Trophoblast cell (in vitro differentiated cells and primary cell): ENCODE measurements around the gene COX5A.

Experiments
- DNase-seq, 2 donors: peaks; one replicate each; pipeline ENCODE4 v3.0.0-alpha.2; 2016
- H2AFZ ChIP-seq: 2 replicates; pipeline ENCODE4 v1.6.1; 2013; ENCODE audit warnings: low read length, moderate library complexity, mild to moderate bottlenecking; ENCODE audit not compliant: insufficient read depth, poor library complexity
- H2AK5ac ChIP-seq: 2 replicates; pipeline ENCODE4 v1.6.1; 2013; ENCODE audit warnings: mild to moderate bottlenecking, low read length
- H2BK120ac ChIP-seq: 2 replicates; pipeline ENCODE4 v1.6.1; 2013; ENCODE audit warnings: low read length, mild to moderate bottlenecking, moderate library complexity; ENCODE audit not compliant: insufficient read depth, poor library complexity
- H2BK12ac ChIP-seq: 2 replicates; pipeline ENCODE4 v1.6.1; 2013; ENCODE audit warnings: mild to moderate bottlenecking, low read length, moderate library complexity
- H2BK5ac ChIP-seq: 2 replicates; pipeline ENCODE4 v1.6.1; 2013; ENCODE audit warnings: low read length, low read depth, moderate library complexity, mild to moderate bottlenecking; ENCODE audit not compliant: poor library complexity
- H3K14ac ChIP-seq: 2 replicates; pipeline ENCODE4 v1.6.1; 2013; ENCODE audit warnings: mild to moderate bottlenecking, low read length
- H3K18ac ChIP-seq: 2 replicates; pipeline ENCODE4 v1.6.1; 2013; ENCODE audit warnings: mild to moderate bottlenecking, low read length
- H3K23ac ChIP-seq: 2 replicates; pipeline ENCODE4 v1.6.1; 2013; ENCODE audit warnings: low read length
- H3K27ac ChIP-seq: 2 replicates; pipeline ENCODE4 v1.5.1; 2013; ENCODE audit warnings: low read depth, mild to moderate bottlenecking, inconsistent platforms, low read length, moderate library complexity
- H3K27me3 ChIP-seq: 2 replicates; pipeline ENCODE4 v1.6.1; 2013; ENCODE audit warnings: inconsistent platforms, mild to moderate bottlenecking, low read length, moderate library complexity; ENCODE audit not compliant: insufficient read depth
- H3K36me3 ChIP-seq, 2 experiments: 1 replicate in 1 of 2; 2 replicates in 1 of 2; pipeline ENCODE4 v1.6.1; 2013; ENCODE audit warnings: low read length in 2 of 2, mild to moderate bottlenecking in 2 of 2, moderate library complexity in 1 of 2; ENCODE audit not compliant: insufficient read depth in 2 of 2, control insufficient read depth in 1 of 2
- H3K4ac ChIP-seq: 2 replicates; pipeline ENCODE4 v1.6.1; 2013; ENCODE audit warnings: low read depth, mild to moderate bottlenecking, low read length, moderate library complexity
- H3K4me1 ChIP-seq, 2 experiments: 1 replicate in 1 of 2; 2 replicates in 1 of 2; pipeline ENCODE4 v1.6.1; 2013; ENCODE audit warnings: low read length in 2 of 2, mild to moderate bottlenecking in 2 of 2, moderate library complexity in 1 of 2; ENCODE audit not compliant: insufficient read depth in 2 of 2, control insufficient read depth in 1 of 2
- H3K4me2 ChIP-seq: 2 replicates; pipeline ENCODE4 v1.6.1; 2013; ENCODE audit warnings: inconsistent platforms, mild to moderate bottlenecking, low read length, moderate library complexity
- H3K4me3 ChIP-seq: 2 replicates; pipeline ENCODE4 v1.5.1; 2013; ENCODE audit warnings: mild to moderate bottlenecking, low read depth, low read length, inconsistent platforms
- H3K79me1 ChIP-seq: one replicate; pipeline ENCODE4 v1.6.1; 2013; ENCODE audit warnings: low read length
- H3K79me2 ChIP-seq: 2 replicates; pipeline ENCODE4 v1.6.1; 2013; ENCODE audit warnings: low read length, mild to moderate bottlenecking; ENCODE audit not compliant: control insufficient read depth, insufficient read depth, poor library complexity
- H3K9ac ChIP-seq: 2 replicates; pipeline ENCODE4 v1.6.1; 2013; ENCODE audit warnings: mild to moderate bottlenecking, low read length
- H3K9me3 ChIP-seq: 2 replicates; pipeline ENCODE4 v1.6.1; 2013; ENCODE audit warnings: low read depth, mild to moderate bottlenecking, control low read depth, inconsistent platforms, low read length; ENCODE audit not compliant: insufficient read depth
- H4K12ac ChIP-seq: 2 replicates; pipeline ENCODE4 v1.6.1; 2013; ENCODE audit warnings: low read depth, mild to moderate bottlenecking, low read length, moderate library complexity
- H4K8ac ChIP-seq: 2 replicates; pipeline ENCODE4 v1.6.1; 2013; ENCODE audit warnings: low read depth, mild to moderate bottlenecking, low read length, moderate library complexity
- H4K91ac ChIP-seq: one replicate; pipeline ENCODE4 v1.6.1; 2013; ENCODE audit warnings: low read depth, mild to moderate bottlenecking, low read length, moderate library complexity
- WGBS: extraction: QIAGEN DNeasy Blood & Tissue Kit; methylation state at CpG from one replicate; pipeline ENCODE4 v1.1.7; 2013; ENCODE audit warnings: missing lambda C conversion rate; ENCODE audit not compliant: insufficient read length, insufficient coverage; ENCODE audit errors: extremely low coverage; 5-methylcytosine and 5-hydroxymethylcytosine counted together

COX5A gene

DNA sequence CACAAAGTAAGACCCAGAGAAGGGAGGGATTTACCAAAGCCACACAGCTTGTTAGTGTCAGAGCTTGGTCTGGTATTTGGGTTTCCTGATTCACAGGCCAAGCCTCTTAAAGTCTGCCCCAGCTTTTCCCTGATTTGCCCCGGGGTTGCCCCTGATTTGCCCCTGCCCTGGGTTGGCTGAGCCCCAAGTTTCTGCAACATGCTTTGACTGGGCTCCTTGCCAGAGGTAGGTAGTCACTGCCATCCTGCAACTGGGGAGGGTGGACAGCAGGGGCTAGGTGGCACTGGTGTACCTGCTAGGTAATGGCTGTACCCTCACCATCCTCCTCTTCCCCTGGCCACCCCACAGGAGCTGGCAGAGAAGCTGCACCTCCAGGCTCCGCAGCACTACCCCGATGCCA, 45.6 kb downstream of the COX5A start:
- Histone ChIP-seq H3K4ac (no peak overlapping the region), H2AFZ (no peak overlapping the region), H3K9me3 (no peaks in the 10 kb centered on the region), H3K79me1 (peaks cover 5% of the 10 kb centered on the region), H3K18ac (no peak overlapping the region), H4K8ac (no peak overlapping the region), H3K36me3 (peaks cover 22 to 33% of the 10 kb centered on the region in 2 experiments), H3K9ac (no peak overlapping the region), H3K14ac (no peak overlapping the region), H2AK5ac (no peak overlapping the region), H3K79me2 (peaks cover 5% of the 10 kb centered on the region), H3K27me3 (no peaks in the 10 kb centered on the region), H3K4me1 (peaks cover 7 to 11% of the 10 kb centered on the region in 2 experiments), H3K4me2 (no peak overlapping the region), H3K23ac (no peak overlapping the region), H4K12ac (no peak overlapping the region), H3K4me3 (no peak overlapping the region), H4K91ac (no peak overlapping the region), H3K27ac (no peak overlapping the region), H2BK120ac (no peak overlapping the region), H2BK12ac (no peak overlapping the region), H2BK5ac (no peak overlapping the region)
- WGBS: no CpG with 5 or more reads among the region's 3 CpGs
- no peak for DNase-seq

DNA sequence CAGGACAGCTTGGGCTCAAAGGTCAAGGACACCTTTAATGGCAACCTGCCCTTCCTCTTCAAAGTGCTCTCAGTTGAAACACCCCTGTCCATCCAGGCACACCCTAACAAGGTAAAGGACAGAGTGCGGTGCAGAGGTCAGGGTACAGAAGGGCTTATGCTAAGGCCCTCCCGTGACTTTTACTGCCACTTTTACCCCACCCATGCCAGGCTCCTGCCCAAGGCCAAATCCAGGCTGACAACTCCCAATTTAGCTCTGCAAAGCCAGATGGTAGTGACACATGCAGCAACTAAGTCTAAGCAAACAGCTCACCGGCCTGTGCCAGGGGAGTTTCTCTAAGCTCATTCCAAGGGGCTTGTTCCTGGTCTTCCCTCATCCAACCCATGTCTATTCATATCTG, 46.4 kb downstream of the COX5A start:
- peaks cover 7 to 11% of the 10 kb centered on the region in 2 experiments for H3K4me1 ChIP-seq
- peaks cover 5% of the 10 kb centered on the region for H3K79me1 ChIP-seq
- H2BK5ac ChIP-seq: no peak overlapping the region
- H3K18ac ChIP-seq: no peak overlapping the region
- no CpG with 5 or more reads among the region's 3 CpGs for WGBS
- no peak overlapping the region for H4K8ac ChIP-seq
- H3K23ac ChIP-seq: no peak overlapping the region
- H3K4me3 ChIP-seq: no peak overlapping the region
- no peak overlapping the region for H2BK12ac ChIP-seq
- H4K91ac ChIP-seq: no peak overlapping the region
- DNase-seq: no peak
- H3K27me3 ChIP-seq: no peaks in the 10 kb centered on the region
- no peak overlapping the region for H3K9ac ChIP-seq
- no peak overlapping the region for H3K4me2 ChIP-seq
- H4K12ac ChIP-seq: no peak overlapping the region
- no peak overlapping the region for H3K14ac ChIP-seq
- H3K79me2 ChIP-seq: peaks cover 5% of the 10 kb centered on the region
- no peaks in the 10 kb centered on the region for H3K9me3 ChIP-seq
- no peak overlapping the region for H3K27ac ChIP-seq
- no peak overlapping the region for H2AK5ac ChIP-seq
- H3K36me3 ChIP-seq: peaks cover 22 to 26% of the 10 kb centered on the region in 2 experiments
- no peak overlapping the region for H2AFZ ChIP-seq
- H3K4ac ChIP-seq: no peak overlapping the region
- H2BK120ac ChIP-seq: no peak overlapping the region

DNA sequence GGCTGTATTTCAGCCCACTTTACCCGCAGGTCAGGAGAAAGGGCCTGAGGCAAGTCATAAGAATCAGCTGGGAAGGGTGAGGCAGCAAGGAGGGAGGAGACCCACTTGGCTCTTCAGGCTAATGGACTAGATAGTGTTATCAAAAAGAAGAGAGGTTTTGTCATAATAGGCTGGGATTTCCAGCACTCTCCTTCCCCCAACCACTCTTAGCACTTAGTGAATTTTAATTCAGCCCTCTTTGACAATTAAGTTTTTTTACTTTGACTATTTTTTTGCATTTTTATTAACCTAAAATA, 47.3 kb downstream of the COX5A start:
- Histone ChIP-seq H4K12ac (peak overlapping the region; percentile 92), H4K91ac (no peak overlapping the region), H4K8ac (peak overlapping the region; percentile 96), H3K36me3 (peaks cover 19 to 23% of the 10 kb centered on the region in 2 experiments), H3K4me2 (peak overlapping the region; percentile 89), H3K4ac (no peak overlapping the region), H3K14ac (no peak overlapping the region), H2AFZ (peak overlapping the region; percentile 94), H2AK5ac (no peak overlapping the region), H2BK12ac (no peak overlapping the region), H3K27ac (no peak overlapping the region), H3K9ac (no peak overlapping the region), H2BK120ac (no peak overlapping the region), H3K79me2 (peaks cover 5% of the 10 kb centered on the region), H3K79me1 (peaks cover 5% of the 10 kb centered on the region), H3K23ac (no peak overlapping the region), H3K9me3 (no peaks in the 10 kb centered on the region), H3K4me1 (peaks cover 7 to 11% of the 10 kb centered on the region in 2 experiments), H3K4me3 (peak overlapping the region; percentile 88), H2BK5ac (no peak overlapping the region), H3K18ac (no peak overlapping the region), H3K27me3 (no peaks in the 10 kb centered on the region)
- DNase-seq: peak in 1 of 2 donors; percentile 96
- no CpG with 5 or more reads among the region's 1 CpG for WGBS

DNA sequence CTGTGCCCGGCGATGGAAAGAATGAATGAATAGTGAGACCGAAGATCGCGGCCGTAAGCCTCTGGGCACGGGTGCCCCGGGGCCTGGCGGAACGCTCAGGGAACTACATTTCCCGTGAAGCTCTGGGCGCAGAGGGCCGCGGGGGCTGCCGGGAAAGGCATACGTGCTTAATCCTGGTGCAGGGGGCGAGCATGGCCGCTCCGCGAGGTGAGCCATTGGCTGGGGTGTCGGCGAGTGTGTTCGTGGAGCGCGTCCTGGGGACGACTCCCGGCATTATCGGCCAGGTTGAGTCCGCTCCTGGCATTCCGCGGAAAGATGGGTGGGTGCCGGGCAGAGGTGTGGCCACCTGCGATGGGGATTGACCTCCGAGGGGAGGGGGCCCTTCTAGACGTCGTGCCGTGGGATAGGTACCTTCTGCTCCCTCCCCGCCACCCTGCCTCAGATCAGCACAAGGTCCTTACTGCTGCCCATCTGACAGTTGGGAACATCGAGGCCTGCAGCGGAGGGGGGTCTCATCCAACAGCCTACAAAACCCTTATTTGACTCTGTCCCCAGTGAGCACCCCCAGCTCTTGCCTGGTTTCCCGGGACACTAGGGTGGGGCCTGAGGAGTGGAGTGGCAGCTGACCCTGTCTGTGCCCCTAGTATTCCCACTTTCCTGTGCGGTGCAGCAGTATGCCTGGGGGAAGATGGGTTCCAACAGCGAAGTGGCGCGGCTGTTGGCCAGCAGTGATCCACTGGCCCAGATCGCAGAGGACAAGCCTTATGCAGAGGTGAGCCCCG, 47.8 kb downstream of the COX5A start, which contains the start of gene MPI:
Gene MPI (plus strand): TSS at position 160 of the 782 bp plus-strand sequence. CDS start 32 bp downstream, at position 192.
- H3K4me2 ChIP-seq: peak within 1 kb of the TSS; percentile 89
- H3K27ac ChIP-seq: peak within 1 kb of the TSS; percentile 34
- peak within 1 kb of the TSS; percentile 5 for H2BK12ac ChIP-seq
- DNase-seq: peak; percentile 92
- peak within 1 kb of the TSS; percentile 51 for H2AK5ac ChIP-seq
- H2AFZ ChIP-seq: peak within 1 kb of the TSS; percentile 94
- WGBS: no CpG with 5 or more reads among the region's 47 CpGs
- H4K91ac ChIP-seq: peak within 1 kb of the TSS; percentile 86
- H3K4me1 ChIP-seq: peaks cover 7 to 11% of the 10 kb centered on the region in 2 experiments
- H4K12ac ChIP-seq: peak within 1 kb of the TSS; percentile 92
- peak within 1 kb of the TSS; percentile 88 for H3K4me3 ChIP-seq
- H3K79me1 ChIP-seq: peaks cover 5% of the 10 kb centered on the region
- H2BK5ac ChIP-seq: peak within 1 kb of the TSS; percentile 59
- H3K9ac ChIP-seq: peak within 1 kb of the TSS; percentile 92
- peak within 1 kb of the TSS; percentile 49 for H3K4ac ChIP-seq
- peak within 1 kb of the TSS; percentile 92 for H3K18ac ChIP-seq
- peaks cover 19 to 23% of the 10 kb centered on the region in 2 experiments for H3K36me3 ChIP-seq
- H4K8ac ChIP-seq: peak within 1 kb of the TSS; percentile 96
- no peaks in the 10 kb centered on the region for H3K27me3 ChIP-seq
- no peaks in the 10 kb centered on the region for H3K9me3 ChIP-seq
- H3K79me2 ChIP-seq: peaks cover 5% of the 10 kb centered on the region
- no peak within 1 kb of the TSS for H3K23ac ChIP-seq
- H3K14ac ChIP-seq: peak within 1 kb of the TSS; percentile 94
- H2BK120ac ChIP-seq: peak within 1 kb of the TSS; percentile 74
